B cell (primary cell): Measurements from ENCODE around the gene ERC2. TPM values are rescaled to one million over a fixed set of nuclear protein-coding genes. Genes with fewer than 3 reads are reported as not detected.

ENCODE experiments used
- ATAC-seq: fragments of 200-7000 bp; cut with Tn5 transposase; one replicate; pipeline ENCODE4 v1.10.0; 2021; ENCODE audit warnings: low read depth, mild to moderate bottlenecking, moderate number of reproducible peaks, moderate library complexity
- CTCF ChIA-PET: fragments of 350-600 bp; sonication (Branson Sonifier 250); formaldehyde crosslinking; loops from one replicate; lab custom pipeline; 2021; ENCODE audit warnings: antibody characterized with exemption, inconsistent platforms; lab: Charles Lee
- POLR2A ChIA-PET: fragments of 350-600 bp; sonication (Branson Sonifier 250); formaldehyde crosslinking; loops from one replicate; lab custom pipeline; 2021; ENCODE audit warnings: antibody characterized with exemption; lab: Charles Lee
- DNase-seq: peaks from one replicate; pipeline ENCODE4 v3.0.0; 2013
- H2AFZ ChIP-seq: 2 replicates; pipeline ENCODE4 v1.6.1; 2012; ENCODE audit warnings: mild to moderate bottlenecking, low read depth, low read length; ENCODE audit not compliant: insufficient read depth, poor library complexity, severe bottlenecking
- H3K27ac ChIP-seq, 2 donors: 1 replicate in 1 of 2; 2 replicates in 1 of 2; pipeline ENCODE4 v1.5.1; 2012 to 2013; ENCODE audit warnings: low read length in 2 of 2, mild to moderate bottlenecking in 2 of 2, moderate library complexity in 1 of 2
- H3K27me3 ChIP-seq, 4 experiments: fragments of 200-600 bp in 1 of 4; sonication (generic) in 1 of 4; replicated peaks in 1 of 4; 1 replicate in 2 of 4; 2 replicates in 2 of 4; pipeline versions ENCODE4 v1.6.1 to v1.7.0; 2013 to 2016; ENCODE audit warnings: low read length in 3 of 4, mild to moderate bottlenecking in 2 of 4, mixed read lengths in 1 of 4, moderate library complexity in 1 of 4; ENCODE audit not compliant: insufficient read depth in 4 of 4, control insufficient read depth in 3 of 4; ENCODE audit errors: control extremely low read depth in 1 of 4
- H3K36me3 ChIP-seq, 2 experiments: replicated peaks in 1 of 2; 1 replicate in 1 of 2; 2 replicates in 1 of 2; pipeline versions ENCODE4 v1.6.1 to v1.7.1; 2013; ENCODE audit warnings: low read length in 1 of 2; ENCODE audit not compliant: insufficient read depth in 2 of 2, control insufficient read depth in 1 of 2; ENCODE audit errors: control extremely low read depth in 1 of 2, extremely low read depth in 1 of 2
- H3K4me1 ChIP-seq, 2 donors: fragments of 200-600 bp in 1 of 2; sonication (generic) in 1 of 2; 1 replicate in 1 of 2; 2 replicates in 1 of 2; pipeline versions ENCODE4 v1.5.1 to v1.6.1; 2013 to 2017; ENCODE audit warnings: low read length in 2 of 2; ENCODE audit not compliant: control insufficient read depth in 2 of 2, insufficient read depth in 2 of 2
- H3K4me2 ChIP-seq: replicated peaks from 2 replicates; pipeline ENCODE3; 2012; ENCODE audit warnings: mild to moderate bottlenecking, low read depth, low read length; ENCODE audit not compliant: poor library complexity, severe bottlenecking
- H3K4me3 ChIP-seq, 5 experiments: fragments of 200-600 bp in 1 of 5; sonication (generic) in 1 of 5; 1 replicate in 3 of 5; 2 replicates in 2 of 5; pipeline versions ENCODE4 v1.5.1 to v1.7.0; 2011 to 2016; ENCODE audit warnings: low read length in 4 of 5, mild to moderate bottlenecking in 4 of 5, low read depth in 2 of 5, control low read depth in 1 of 5, moderate library complexity in 1 of 5; ENCODE audit not compliant: insufficient read depth in 1 of 5; ENCODE audit errors: control extremely low read depth in 1 of 5, extremely low read depth in 1 of 5
- H3K79me2 ChIP-seq: fragments of 200-600 bp; sonication (generic); one replicate; pipeline ENCODE4 v1.6.0; 2016; ENCODE audit warnings: low read length; ENCODE audit not compliant: control insufficient read depth, insufficient read depth
- H3K9ac ChIP-seq: fragments of 200-600 bp; sonication (generic); 2 replicates; pipeline ENCODE4 v1.6.1; 2017; ENCODE audit warnings: mild to moderate bottlenecking, low read length, moderate library complexity
- H3K9me3 ChIP-seq, 3 donors: one replicate each; pipeline versions ENCODE4 v1.6.1 to v1.7.1; 2013; ENCODE audit warnings: low read length in 2 of 3; ENCODE audit not compliant: control insufficient read depth in 2 of 3, insufficient read depth in 1 of 3; ENCODE audit errors: control extremely low read depth in 1 of 3
- H4K20me1 ChIP-seq: 2 replicates; pipeline ENCODE4 v1.6.0; 2012; ENCODE audit warnings: mild to moderate bottlenecking, low read length; ENCODE audit not compliant: insufficient read depth, control insufficient read depth, poor library complexity, severe bottlenecking
- H3K27ac Mint-ChIP-seq: one replicate; pipeline ENCODE4 v1.8.0; 2021; ENCODE audit warnings: mixed read lengths
- H3K27me3 Mint-ChIP-seq: one replicate; pipeline ENCODE4 v1.8.0; 2021; ENCODE audit warnings: mixed read lengths
- H3K4me1 Mint-ChIP-seq: one replicate; pipeline ENCODE4 v1.8.0; 2021; ENCODE audit warnings: mixed read lengths
- H3K4me3 Mint-ChIP-seq: one replicate; pipeline ENCODE4 v1.8.0; 2021; ENCODE audit warnings: mixed read lengths
- H3K9me3 Mint-ChIP-seq: one replicate; pipeline ENCODE4 v1.8.0; 2022; ENCODE audit warnings: mixed read lengths; ENCODE audit not compliant: insufficient read depth
- EZH2 ChIP-seq: IDR thresholded peaks from 2 replicates; pipeline ENCODE4 v1.6.1; 2012; ENCODE audit warnings: borderline replicate concordance, low read depth, mild to moderate bottlenecking, moderate library complexity, low read length; ENCODE audit not compliant: insufficient read depth, poor library complexity, severe bottlenecking
- WGBS: methylation state at CpG from one replicate; pipeline ENCODE4 v1.1.5; 2013; ENCODE audit warnings: missing lambda C conversion rate; ENCODE audit not compliant: insufficient coverage; 5-methylcytosine and 5-hydroxymethylcytosine counted together
- intact Hi-C: fragments of 100-400 bp; cut with micrococcal nuclease; formaldehyde crosslinking; loops from one replicate; pipeline ENCODE4 v1.10.0; 2022
- polyA plus RNA-seq: library from polyadenylated mRNA; depleted of rRNA; stranded (reverse); fragments of >200 nt; gene quantifications from 2 replicates; pipeline ENCODE4 v1.2.3, GENCODE V29; 2012
- total RNA-seq, 2 donors: library from RNA; stranded (reverse); fragments of 120-200 nt in 1 of 2; gene quantifications; 1 replicate in 1 of 2; 2 replicates in 1 of 2; pipeline versions ENCODE4 v1.2.3 to v1.2.4, GENCODE V29; 2013 to 2022
- TF ChIP-seq, protein P1 (sequence below): fragments of 200-600 bp; IDR thresholded peaks from one replicate; pipeline ENCODE4 v1.8.0; 2022; ENCODE audit warnings: antibody characterized with exemption, mild to moderate bottlenecking

The ERC2 gene
- total and polyA plus RNA-seq, 2 donors (not counting 1 experiment from before 2014, with no cell fraction given), result not detected

DNA sequence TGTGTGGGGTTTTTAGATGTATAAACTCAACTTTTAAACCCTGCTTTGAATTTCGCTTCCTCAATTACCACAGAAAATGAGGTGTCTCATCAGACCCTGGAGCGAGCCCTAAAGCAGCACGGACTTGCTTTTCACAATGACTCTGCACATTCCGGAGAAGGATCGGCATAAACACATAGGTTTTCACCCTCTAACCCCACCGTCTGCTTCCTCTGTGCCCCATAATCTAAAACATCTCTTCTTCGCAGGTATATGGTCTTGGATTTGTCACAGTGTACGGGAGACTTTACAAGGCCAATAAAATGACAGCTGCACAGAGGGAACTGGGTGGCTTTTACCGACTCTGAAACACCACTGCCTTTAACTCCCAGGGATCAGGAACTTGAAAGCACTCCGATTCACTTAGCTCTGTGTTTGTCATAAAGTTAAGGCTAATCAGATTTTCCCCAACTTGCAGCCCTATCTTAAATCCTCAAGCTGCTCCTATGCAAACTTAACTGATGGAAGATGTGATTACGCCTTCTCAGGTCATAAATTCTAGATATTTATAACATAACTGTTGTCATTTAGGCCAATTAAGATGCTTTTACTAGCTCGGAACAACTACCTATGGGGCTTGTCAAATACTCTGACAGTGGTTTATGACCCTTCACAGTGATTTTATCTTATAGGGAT, 847.8 kb downstream of the ERC2 start:
- intact Hi-C loops, result no loop called here
- H3K4me1 Mint-ChIP-seq, result no peaks in the 10 kb centered on the region
- H3K27ac ChIP-seq, result no peak overlapping the region
- peaks cover 3% of the 10 kb centered on the region for H3K27me3 Mint-ChIP-seq
- peaks cover 2% of the 10 kb centered on the region for H3K9me3 Mint-ChIP-seq
- H3K4me2 ChIP-seq, result no peak overlapping the region
- no peaks in the 10 kb centered on the region for H3K4me1 ChIP-seq
- ChIA-PET POLR2A (no interaction called here), CTCF (no interaction called here)
- H4K20me1 ChIP-seq, result no peaks in the 10 kb centered on the region
- no peak for TF ChIP-seq EZH2
- TF ChIP-seq, protein P1, sequence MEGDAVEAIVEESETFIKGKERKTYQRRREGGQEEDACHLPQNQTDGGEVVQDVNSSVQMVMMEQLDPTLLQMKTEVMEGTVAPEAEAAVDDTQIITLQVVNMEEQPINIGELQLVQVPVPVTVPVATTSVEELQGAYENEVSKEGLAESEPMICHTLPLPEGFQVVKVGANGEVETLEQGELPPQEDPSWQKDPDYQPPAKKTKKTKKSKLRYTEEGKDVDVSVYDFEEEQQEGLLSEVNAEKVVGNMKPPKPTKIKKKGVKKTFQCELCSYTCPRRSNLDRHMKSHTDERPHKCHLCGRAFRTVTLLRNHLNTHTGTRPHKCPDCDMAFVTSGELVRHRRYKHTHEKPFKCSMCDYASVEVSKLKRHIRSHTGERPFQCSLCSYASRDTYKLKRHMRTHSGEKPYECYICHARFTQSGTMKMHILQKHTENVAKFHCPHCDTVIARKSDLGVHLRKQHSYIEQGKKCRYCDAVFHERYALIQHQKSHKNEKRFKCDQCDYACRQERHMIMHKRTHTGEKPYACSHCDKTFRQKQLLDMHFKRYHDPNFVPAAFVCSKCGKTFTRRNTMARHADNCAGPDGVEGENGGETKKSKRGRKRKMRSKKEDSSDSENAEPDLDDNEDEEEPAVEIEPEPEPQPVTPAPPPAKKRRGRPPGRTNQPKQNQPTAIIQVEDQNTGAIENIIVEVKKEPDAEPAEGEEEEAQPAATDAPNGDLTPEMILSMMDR, result no peak
- no peaks in the 10 kb centered on the region for H3K27me3 ChIP-seq
- ATAC-seq, result no peak
- no peaks in the 10 kb centered on the region for H3K79me2 ChIP-seq
- H3K4me3 ChIP-seq, result no peak overlapping the region
- H2AFZ ChIP-seq, result no peak overlapping the region
- H3K9ac ChIP-seq, result no peak overlapping the region
- H3K9me3 ChIP-seq, result no peaks in the 10 kb centered on the region
- 25% methylated on average over 5 of the region's 12 CpGs for WGBS
- H3K4me3 Mint-ChIP-seq, result no peak overlapping the region
- no peaks in the 10 kb centered on the region for H3K36me3 ChIP-seq
- no peak overlapping the region for H3K27ac Mint-ChIP-seq
- no peak for DNase-seq

DNA sequence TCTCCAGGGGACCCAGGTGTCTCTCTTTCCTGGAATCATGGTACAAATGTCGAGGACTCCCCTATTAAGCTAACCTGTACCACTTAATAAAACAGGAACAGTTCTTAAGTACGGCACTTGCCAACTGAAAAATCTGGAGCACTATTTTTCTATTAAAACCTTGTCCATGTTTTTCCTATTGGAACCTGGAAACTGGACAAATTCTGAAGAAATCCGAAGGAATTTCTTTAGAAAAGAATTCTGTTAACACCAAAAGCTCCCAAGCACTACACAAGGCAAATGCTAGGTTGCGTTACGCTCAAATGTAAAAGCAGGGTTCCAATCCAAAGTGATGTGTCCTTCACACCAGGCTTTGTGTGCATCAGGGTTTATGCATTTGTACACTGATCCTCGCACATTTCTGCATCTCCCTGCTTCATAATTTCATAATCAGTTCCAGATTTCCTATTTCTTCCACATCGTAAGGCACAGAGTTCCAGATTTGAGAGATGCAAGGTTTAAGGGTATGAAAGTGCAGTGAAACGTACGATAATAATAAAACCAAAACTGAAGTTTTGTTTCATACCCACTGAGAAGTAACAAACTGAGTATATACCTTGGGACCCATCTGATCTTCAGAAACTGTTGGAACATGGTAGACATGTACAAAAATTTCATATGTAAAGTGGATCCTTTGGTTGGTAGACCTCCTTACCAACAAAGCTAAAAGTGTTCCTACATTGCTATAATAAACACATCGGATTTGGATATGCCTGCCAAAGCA, 849.0 kb downstream of the ERC2 start:
- Histone ChIP-seq H3K4me3 (no peak overlapping the region), H3K79me2 (no peaks in the 10 kb centered on the region), H3K4me2 (no peak overlapping the region), H3K4me1 (no peaks in the 10 kb centered on the region), H3K9ac (no peak overlapping the region), H3K27me3 (no peaks in the 10 kb centered on the region), H3K9me3 (no peaks in the 10 kb centered on the region), H2AFZ (no peak overlapping the region), H3K36me3 (no peaks in the 10 kb centered on the region), H4K20me1 (no peaks in the 10 kb centered on the region), H3K27ac (no peak overlapping the region)
- ChIA-PET CTCF (no interaction called here), POLR2A (no interaction called here)
- peaks cover 3% of the 10 kb centered on the region for H3K27me3 Mint-ChIP-seq
- TF ChIP-seq EZH2, result no peak
- TF ChIP-seq, protein P1, result no peak
- DNase-seq, result no peak
- WGBS, result 82% methylated on average over 5 of the region's 10 CpGs
- H3K9me3 Mint-ChIP-seq, result peaks cover under 1% of the 10 kb centered on the region
- no peak overlapping the region for H3K27ac Mint-ChIP-seq
- H3K4me3 Mint-ChIP-seq, result no peak overlapping the region
- intact Hi-C loops, result no loop called here
- H3K4me1 Mint-ChIP-seq, result no peaks in the 10 kb centered on the region
- no peak for ATAC-seq
